D721Med (cell line): ENCODE results near the gene ERFL.

Experiments used
- DNase-seq: peaks from one replicate; pipeline ENCODE4 v3.0.0; 2011; ENCODE audit warnings: low spot score; ENCODE audit not compliant: insufficient read length
- FAIRE-seq: peaks from 2 replicates; lab custom pipeline; 2011; peaks lifted over from hg19 to GRCh38; lab: Jason Lieb, UNC
- CTCF ChIP-seq: IDR thresholded peaks from 2 replicates; pipeline ENCODE4 v1.5.1; 2012; ENCODE audit warnings: mild to moderate bottlenecking, control low read depth; ENCODE audit not compliant: insufficient read depth; ENCODE audit errors: missing control alignments

Gene ERFL

GRCh38 chr19:41894350-41894749 is 33.9 kb downstream of the ERFL start:
- FAIRE-seq (no peak), DNase-seq (no peak)
- no peak for TF ChIP-seq CTCF

GRCh38 chr19:41893899-41894298 is 34.4 kb downstream of the ERFL start:
- FAIRE-seq (no peak), DNase-seq (no peak)
- TF ChIP-seq CTCF: no peak

GRCh38 chr19:41892173-41892902 is 35.9 kb downstream of the ERFL start:
- DNase-seq: no peak
- FAIRE-seq: no peak
- no peak for TF ChIP-seq CTCF

- FAIRE-seq (no peak), DNase-seq (no peak)
- no peak for TF ChIP-seq CTCF
These were observed 37.3 kb downstream of the ERFL start for GRCh38 chr19:41890936-41891335.

- TF ChIP-seq CTCF: no peak
- FAIRE-seq (no peak), DNase-seq (no peak)
These were observed 38.4 kb downstream of the ERFL start for GRCh38 chr19:41889896-41890295.

- DNase-seq (no peak), FAIRE-seq (no peak)
- TF ChIP-seq CTCF: no peak
These were observed 39.3 kb downstream of the ERFL start for GRCh38 chr19:41888926-41889325.

GRCh38 chr19:41887711-41888382 is 40.4 kb downstream of the ERFL start:
- TF ChIP-seq CTCF: no peak
- FAIRE-seq (no peak), DNase-seq (no peak)
